Measurements from ENCODE around the gene XPC.

XPC gene

DNA sequence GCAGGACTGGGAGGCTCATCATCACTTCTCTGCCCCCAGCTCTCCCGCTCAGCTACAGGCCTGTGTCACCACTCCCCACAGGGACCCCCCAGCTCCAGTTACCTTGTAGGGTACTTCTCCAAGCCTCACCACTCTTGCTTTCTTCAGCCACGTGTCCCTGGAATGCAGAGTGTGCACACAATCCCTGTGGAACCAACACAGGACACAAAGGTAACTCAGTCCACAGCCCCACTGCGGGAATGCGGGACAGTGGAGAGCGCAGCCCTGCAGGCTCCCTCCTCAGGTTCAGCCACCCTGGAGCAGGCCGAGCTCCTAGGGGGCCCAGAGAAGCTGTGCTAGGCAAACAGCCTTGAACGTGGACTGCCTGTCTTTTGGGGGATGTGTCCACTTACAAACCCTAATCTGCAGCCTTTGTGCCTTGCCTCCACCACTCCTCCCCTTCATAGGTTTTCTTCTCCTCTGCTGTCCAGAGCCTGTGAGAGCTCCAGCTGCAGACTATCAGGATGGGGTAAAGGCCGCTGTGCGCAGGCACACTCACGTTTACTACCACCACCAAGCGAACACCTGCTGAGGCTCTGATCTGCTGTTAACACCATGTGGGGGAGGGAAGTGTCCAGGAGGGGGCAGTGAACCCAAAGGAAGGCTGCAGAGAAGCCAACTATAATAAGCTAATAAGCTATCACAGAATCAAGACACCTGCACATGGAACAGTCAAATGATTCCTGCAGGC, 26.0 kb downstream of the XPC start:
- H3K4me3 ChIP-seq (ENCODE audit: low read length): no peak overlapping the region
- DNase-seq (ENCODE audit: low read depth): no peak
- TF ChIP-seq, protein P1, sequence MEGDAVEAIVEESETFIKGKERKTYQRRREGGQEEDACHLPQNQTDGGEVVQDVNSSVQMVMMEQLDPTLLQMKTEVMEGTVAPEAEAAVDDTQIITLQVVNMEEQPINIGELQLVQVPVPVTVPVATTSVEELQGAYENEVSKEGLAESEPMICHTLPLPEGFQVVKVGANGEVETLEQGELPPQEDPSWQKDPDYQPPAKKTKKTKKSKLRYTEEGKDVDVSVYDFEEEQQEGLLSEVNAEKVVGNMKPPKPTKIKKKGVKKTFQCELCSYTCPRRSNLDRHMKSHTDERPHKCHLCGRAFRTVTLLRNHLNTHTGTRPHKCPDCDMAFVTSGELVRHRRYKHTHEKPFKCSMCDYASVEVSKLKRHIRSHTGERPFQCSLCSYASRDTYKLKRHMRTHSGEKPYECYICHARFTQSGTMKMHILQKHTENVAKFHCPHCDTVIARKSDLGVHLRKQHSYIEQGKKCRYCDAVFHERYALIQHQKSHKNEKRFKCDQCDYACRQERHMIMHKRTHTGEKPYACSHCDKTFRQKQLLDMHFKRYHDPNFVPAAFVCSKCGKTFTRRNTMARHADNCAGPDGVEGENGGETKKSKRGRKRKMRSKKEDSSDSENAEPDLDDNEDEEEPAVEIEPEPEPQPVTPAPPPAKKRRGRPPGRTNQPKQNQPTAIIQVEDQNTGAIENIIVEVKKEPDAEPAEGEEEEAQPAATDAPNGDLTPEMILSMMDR (conservative IDR thresholded peaks at IDR 0.05; ENCODE audit: low read length): peak; percentile 28

GRCh38 chr3:14151471-14152083, 26.8 kb downstream of the XPC start:
- no peak overlapping the region for H3K4me3 ChIP-seq (ENCODE audit: low read length)
- TF ChIP-seq, protein P1 (conservative IDR thresholded peaks at IDR 0.05; ENCODE audit: low read length): no peak
- DNase-seq (ENCODE audit: low read depth): no peak

GRCh38 chr3:14150491-14151230, 27.7 kb downstream of the XPC start:
- no peak overlapping the region for H3K4me3 ChIP-seq (ENCODE audit: low read length)
- TF ChIP-seq, protein P1 (conservative IDR thresholded peaks at IDR 0.05; ENCODE audit: low read length): no peak

DNA sequence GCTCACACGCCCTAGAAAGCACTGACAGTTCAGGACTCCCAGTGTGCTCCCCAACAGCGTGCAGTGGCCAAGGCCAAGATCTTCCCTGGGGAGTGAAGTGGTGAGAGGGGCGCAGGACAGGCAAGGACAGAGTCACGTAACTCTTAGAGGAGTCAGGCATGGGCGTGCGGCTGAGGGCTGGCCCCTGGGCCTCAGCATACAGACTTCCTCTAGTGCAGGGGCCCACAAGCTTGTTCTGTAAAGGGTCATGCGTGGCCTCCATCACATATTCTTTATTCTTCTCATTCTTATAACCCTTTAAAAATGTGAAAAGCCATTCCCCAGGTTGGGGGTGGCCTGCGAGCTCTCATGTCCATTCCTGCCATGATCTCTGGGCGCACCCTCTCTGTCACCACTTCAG, 28.3 kb downstream of the XPC start:
- TF ChIP-seq, protein P1 (conservative IDR thresholded peaks at IDR 0.05; ENCODE audit: low read length): no peak
- H3K4me3 ChIP-seq (ENCODE audit: low read length): no peak overlapping the region
- DNase-seq (ENCODE audit: low read depth): no peak

More at GRCh38 chr3:14150491-14151230, 27.7 kb downstream of the XPC start:
- no peak for DNase-seq (ENCODE audit: low read depth)

GRCh38 chr3:14148041-14148985, 30.1 kb downstream of the XPC start:
- TF ChIP-seq, protein P1 (conservative IDR thresholded peaks at IDR 0.05; ENCODE audit: low read length): no peak
- no peak for DNase-seq (ENCODE audit: low read depth)
- H3K4me3 ChIP-seq (ENCODE audit: low read length): no peak overlapping the region

DNA sequence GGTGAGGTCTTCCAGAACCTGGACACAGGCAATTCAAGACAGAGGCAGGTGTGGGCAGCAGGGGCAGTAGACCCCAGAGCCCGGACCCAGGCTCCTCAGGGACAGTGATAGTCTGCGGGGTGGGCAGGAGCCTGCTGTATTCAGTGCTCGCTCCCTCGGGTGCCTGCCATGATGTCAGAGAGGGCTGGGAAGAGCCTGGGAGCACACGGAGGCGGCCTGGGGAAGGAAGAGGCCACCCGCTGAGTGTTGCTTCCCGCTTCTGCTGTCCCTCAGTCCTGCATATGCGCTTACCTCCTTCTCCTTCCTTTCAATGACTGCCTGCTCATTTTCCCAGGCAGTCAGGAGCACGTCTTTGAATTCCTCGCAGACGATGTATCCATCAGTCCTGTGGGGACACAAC, 30.8 kb downstream of the XPC start:
- no peak for DNase-seq (ENCODE audit: low read depth)
- H3K4me3 ChIP-seq (ENCODE audit: low read length): no peak overlapping the region
- TF ChIP-seq, protein P1 (conservative IDR thresholded peaks at IDR 0.05; ENCODE audit: low read length): no peak
